Tibial nerve (tissue), 4 donors: Measurements from ENCODE around the gene HMCN2.

ENCODE experiments used
- EP300 ChIP-seq, 2 donors: sonication (generic); formaldehyde crosslinking; IDR thresholded peaks; one replicate each; pipeline ENCODE4 v1.6.1; 2017; ENCODE audit warnings: antibody characterized with exemption in 2 of 2, mild to moderate bottlenecking in 1 of 2
- POLR2A ChIP-seq, 2 donors: fragments of 450-650 bp; IDR thresholded peaks; one replicate each; pipeline ENCODE4 v1.6.1; 2017; ENCODE audit warnings: antibody characterized with exemption in 2 of 2, mild to moderate bottlenecking in 2 of 2, moderate library complexity in 2 of 2
- TF ChIP-seq, protein P1 (sequence below), 5 experiments: fragments of 200-600 bp in 3 of 5; fragments of 450-650 bp in 2 of 5; sonication (generic) in 3 of 5; IDR thresholded peaks; one replicate each; pipeline ENCODE4 v1.5.1; 2016 to 2019; ENCODE audit warnings: antibody characterized with exemption in 5 of 5, mild to moderate bottlenecking in 3 of 5, moderate library complexity in 2 of 5

DNA sequence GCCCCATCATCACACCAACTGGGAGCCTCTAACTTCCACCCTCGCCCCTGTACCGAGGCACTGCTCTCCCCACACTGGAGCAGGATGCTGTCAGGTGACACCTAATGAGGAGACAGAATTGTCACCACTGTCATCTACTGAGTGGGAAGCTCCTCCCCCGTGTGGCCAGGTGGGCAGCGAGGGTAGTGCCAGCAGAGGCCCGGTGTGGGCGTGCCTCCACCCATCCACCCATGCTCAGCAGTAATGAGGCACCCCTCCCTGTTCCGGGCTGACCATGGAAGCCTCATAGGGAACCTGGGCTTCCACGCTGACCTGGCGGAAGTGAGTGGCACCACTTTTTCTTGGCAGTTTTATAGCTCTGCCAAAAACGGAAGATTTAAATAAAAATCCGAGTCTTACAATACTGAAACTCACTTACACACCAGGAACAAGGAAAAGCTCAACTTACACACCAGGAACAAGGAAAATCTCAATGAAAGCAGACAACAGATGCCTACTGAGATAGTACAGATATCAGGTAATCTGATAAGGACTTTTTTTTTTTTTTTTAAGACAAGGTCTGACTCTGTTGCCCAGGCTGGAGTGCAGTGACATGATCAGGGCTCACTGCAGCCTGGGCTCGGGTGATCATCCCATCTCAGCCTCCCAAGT lies 148.6 kb downstream of the HMCN2 start:
- TF ChIP-seq, protein P1, sequence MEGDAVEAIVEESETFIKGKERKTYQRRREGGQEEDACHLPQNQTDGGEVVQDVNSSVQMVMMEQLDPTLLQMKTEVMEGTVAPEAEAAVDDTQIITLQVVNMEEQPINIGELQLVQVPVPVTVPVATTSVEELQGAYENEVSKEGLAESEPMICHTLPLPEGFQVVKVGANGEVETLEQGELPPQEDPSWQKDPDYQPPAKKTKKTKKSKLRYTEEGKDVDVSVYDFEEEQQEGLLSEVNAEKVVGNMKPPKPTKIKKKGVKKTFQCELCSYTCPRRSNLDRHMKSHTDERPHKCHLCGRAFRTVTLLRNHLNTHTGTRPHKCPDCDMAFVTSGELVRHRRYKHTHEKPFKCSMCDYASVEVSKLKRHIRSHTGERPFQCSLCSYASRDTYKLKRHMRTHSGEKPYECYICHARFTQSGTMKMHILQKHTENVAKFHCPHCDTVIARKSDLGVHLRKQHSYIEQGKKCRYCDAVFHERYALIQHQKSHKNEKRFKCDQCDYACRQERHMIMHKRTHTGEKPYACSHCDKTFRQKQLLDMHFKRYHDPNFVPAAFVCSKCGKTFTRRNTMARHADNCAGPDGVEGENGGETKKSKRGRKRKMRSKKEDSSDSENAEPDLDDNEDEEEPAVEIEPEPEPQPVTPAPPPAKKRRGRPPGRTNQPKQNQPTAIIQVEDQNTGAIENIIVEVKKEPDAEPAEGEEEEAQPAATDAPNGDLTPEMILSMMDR (IDR thresholded peaks at IDR 0.05) = no peak
- no peak for TF ChIP-seq POLR2A (IDR thresholded peaks at IDR 0.05)
- TF ChIP-seq EP300 (IDR thresholded peaks at IDR 0.05) = no peak
